Activated naive CD4-positive, alpha-beta T cell treated with anti-CD3 and anti-CD28 coated beads, Interleukin-2, amount 50 U/mL, for 24 hours (primary cell): Measurements from ENCODE around the gene AFP.

ENCODE experiments used
- H3K27ac Mint-ChIP-seq: one replicate; pipeline ENCODE4 v1.8.0; 2021; ENCODE audit warnings: mild to moderate bottlenecking, mixed read lengths
- H3K27me3 Mint-ChIP-seq: one replicate; pipeline ENCODE4 v1.8.0; 2021; ENCODE audit warnings: mixed read lengths
- H3K36me3 Mint-ChIP-seq: one replicate; pipeline ENCODE4 v1.8.0; 2021; ENCODE audit warnings: mixed read lengths
- H3K4me1 Mint-ChIP-seq: one replicate; pipeline ENCODE4 v1.8.0; 2021; ENCODE audit warnings: mixed read lengths
- H3K4me3 Mint-ChIP-seq: one replicate; pipeline ENCODE4 v1.8.0; 2021; ENCODE audit warnings: mild to moderate bottlenecking, mixed read lengths
- H3K9me3 Mint-ChIP-seq: one replicate; pipeline ENCODE4 v1.8.0; 2021; ENCODE audit warnings: mixed read lengths

Gene AFP

GRCh38 chr4:73442275-73442674 is 6.3 kb downstream of the AFP start:
- Mint-ChIP-seq H3K27me3 (peaks cover 10% of the 10 kb centered on the region), H3K9me3 (no peaks in the 10 kb centered on the region), H3K4me3 (no peak overlapping the region), H3K36me3 (peaks cover 1% of the 10 kb centered on the region), H3K4me1 (no peaks in the 10 kb centered on the region), H3K27ac (no peak overlapping the region)

DNA sequence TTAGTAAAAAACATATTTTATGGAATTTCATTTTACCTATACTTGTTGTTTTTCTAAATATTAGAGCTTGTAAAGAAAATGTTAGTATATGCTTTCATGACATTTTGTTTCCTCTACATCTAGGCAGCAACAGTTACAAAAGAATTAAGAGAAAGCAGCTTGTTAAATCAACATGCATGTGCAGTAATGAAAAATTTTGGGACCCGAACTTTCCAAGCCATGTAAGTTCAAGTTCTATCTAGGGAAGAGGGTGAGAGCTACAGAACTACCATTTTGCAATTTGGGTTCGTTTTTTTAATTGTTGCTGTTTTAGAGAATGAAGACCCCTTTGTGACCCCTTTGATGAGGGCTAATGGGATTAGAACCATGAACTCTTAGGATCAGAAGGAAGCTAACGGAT is 7.2 kb downstream of the AFP start:
- Mint-ChIP-seq H3K9me3 (no peaks in the 10 kb centered on the region), H3K4me3 (no peak overlapping the region), H3K27me3 (peaks cover 8% of the 10 kb centered on the region), H3K4me1 (no peaks in the 10 kb centered on the region), H3K27ac (no peak overlapping the region), H3K36me3 (peaks cover 1% of the 10 kb centered on the region)

DNA sequence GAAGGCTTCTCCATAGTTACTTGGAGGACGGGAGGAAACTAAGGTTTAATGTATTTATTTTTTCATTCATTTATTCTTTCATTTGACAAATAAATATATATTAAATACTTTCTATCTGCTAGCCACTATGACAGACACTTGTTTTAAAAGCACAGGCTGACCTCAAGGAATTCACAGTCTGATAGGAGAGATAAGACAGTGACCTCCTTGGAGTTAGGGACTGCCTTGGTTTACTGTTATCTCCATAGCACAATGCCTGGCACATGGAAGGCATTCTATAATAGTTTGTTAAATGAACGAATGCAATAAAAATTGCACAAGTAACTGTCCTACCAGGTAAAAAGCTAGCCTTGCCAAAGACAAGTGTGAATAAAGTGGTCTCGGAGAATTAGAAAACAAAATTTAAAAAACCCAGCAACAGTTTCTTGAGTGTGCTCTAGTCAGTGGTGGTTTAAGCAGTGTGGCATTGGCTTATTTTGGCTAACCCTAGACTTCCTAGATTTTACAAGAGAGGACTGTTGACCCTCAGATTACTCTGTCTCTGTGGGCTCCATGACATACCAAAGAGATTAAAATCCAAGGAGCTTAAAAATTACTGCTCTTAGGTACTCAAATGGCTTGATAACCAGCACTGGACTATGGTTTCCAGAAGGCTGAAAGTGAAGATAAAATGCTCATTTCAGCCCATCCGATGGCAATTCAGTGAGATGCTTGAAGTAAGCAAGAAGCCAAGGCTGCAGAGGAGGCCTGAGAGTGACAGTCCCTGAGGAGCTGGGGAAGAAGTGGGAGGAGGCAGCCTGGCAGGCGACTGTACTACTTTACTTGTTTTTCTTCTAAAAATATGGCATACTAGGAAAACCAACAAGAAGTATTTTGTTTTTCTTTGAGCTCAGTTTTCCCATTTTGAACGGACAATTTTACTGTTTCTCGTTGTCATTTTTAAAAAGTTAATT is 9.6 kb downstream of the AFP start:
- Mint-ChIP-seq H3K27me3 (peaks cover 8% of the 10 kb centered on the region), H3K27ac (no peak overlapping the region), H3K4me1 (no peaks in the 10 kb centered on the region), H3K36me3 (peaks cover 1% of the 10 kb centered on the region), H3K4me3 (no peak overlapping the region), H3K9me3 (no peaks in the 10 kb centered on the region)

GRCh38 chr4:73446336-73446938 is 10.4 kb downstream of the AFP start:
- H3K9me3 Mint-ChIP-seq, result no peaks in the 10 kb centered on the region

DNA sequence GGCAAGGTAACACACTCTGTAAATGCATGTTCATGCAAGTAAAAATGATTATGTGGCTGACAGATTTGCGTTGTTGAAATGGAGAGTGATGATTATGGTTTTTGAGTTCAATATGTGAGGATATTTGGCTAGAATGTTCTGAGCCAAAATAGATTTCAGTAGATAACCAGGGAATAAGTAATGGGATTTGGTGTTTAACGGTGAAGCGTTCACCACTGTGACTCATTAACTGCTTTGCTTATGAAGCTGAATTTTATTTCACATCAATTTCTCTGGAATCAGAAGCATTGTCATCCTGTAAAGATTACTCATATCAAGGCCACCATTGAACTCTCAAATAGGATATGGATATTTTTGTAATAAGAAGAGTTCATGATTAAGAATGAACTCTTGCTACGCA is 11.7 kb downstream of the AFP start:
- no peaks in the 10 kb centered on the region for H3K9me3 Mint-ChIP-seq
- H3K4me3 Mint-ChIP-seq, result no peak overlapping the region
- H3K36me3 Mint-ChIP-seq, result peaks cover 1% of the 10 kb centered on the region
- peaks cover 4% of the 10 kb centered on the region for H3K27me3 Mint-ChIP-seq
- H3K27ac Mint-ChIP-seq, result no peak overlapping the region
- H3K4me1 Mint-ChIP-seq, result no peaks in the 10 kb centered on the region

More at GRCh38 chr4:73446336-73446938, 10.4 kb downstream of the AFP start:
- Mint-ChIP-seq H3K4me1 (no peaks in the 10 kb centered on the region), H3K27ac (no peak overlapping the region), H3K27me3 (peaks cover 8% of the 10 kb centered on the region), H3K36me3 (peaks cover 1% of the 10 kb centered on the region), H3K4me3 (no peak overlapping the region)

GRCh38 chr4:73448448-73449203 is 12.6 kb downstream of the AFP start:
- Mint-ChIP-seq H3K4me3 (no peak overlapping the region), H3K36me3 (peaks cover 1% of the 10 kb centered on the region), H3K4me1 (no peaks in the 10 kb centered on the region)

DNA sequence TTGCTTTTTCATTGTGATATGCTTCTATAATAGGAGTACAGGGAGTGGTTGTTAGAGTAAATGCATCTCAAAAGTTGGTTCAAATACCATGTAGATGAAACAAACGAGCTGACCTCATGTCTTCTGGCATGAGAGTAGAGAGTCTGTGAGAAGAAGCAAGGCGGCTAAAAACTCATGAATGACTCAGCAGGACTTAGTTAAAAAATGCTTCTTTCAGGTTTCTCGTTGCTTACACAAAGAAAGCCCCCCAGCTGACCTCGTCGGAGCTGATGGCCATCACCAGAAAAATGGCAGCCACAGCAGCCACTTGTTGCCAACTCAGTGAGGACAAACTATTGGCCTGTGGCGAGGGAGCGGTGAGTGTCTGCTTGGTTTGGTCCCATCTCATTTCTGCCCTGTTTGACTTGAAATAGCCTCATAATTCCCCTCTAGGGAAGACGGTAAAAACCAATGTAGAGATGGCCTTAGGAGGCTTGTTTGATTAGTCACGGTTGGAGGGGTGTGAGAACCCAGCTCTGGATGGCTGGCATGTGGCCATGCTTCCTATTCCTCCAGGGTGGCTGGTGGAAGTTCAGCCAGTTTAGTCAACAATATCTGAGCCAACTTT is 14.5 kb downstream of the AFP start:
- Mint-ChIP-seq H3K27ac (no peak overlapping the region), H3K4me1 (no peaks in the 10 kb centered on the region), H3K27me3 (peaks cover 4% of the 10 kb centered on the region), H3K9me3 (no peaks in the 10 kb centered on the region), H3K4me3 (no peak overlapping the region), H3K36me3 (peaks cover 1% of the 10 kb centered on the region)

More at GRCh38 chr4:73448448-73449203, 12.6 kb downstream of the AFP start:
- Mint-ChIP-seq H3K27ac (no peak overlapping the region), H3K9me3 (no peaks in the 10 kb centered on the region), H3K27me3 (peaks cover 4% of the 10 kb centered on the region)

DNA sequence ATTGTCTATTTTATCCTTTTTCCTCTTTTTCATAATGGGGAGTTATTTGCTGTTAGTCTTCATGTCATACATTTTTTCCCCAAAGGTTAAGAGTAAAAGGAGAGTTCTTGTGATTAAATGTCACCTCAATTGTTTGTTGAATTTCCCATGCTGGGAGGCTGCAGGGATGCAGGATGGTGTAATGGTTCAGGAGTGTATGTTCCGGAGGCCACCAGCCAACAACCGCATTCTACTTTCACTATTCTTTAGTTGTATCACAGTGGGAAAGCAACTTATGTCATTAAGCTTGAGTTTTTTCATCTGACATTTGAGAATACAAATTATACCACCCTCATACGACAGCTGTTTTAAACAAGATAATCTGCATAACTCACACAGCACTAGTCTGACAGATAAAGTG is 15.4 kb downstream of the AFP start:
- Mint-ChIP-seq H3K4me1 (no peaks in the 10 kb centered on the region), H3K27me3 (peaks cover 3% of the 10 kb centered on the region), H3K9me3 (no peaks in the 10 kb centered on the region), H3K27ac (no peak overlapping the region), H3K36me3 (no peaks in the 10 kb centered on the region), H3K4me3 (no peak overlapping the region)

DNA sequence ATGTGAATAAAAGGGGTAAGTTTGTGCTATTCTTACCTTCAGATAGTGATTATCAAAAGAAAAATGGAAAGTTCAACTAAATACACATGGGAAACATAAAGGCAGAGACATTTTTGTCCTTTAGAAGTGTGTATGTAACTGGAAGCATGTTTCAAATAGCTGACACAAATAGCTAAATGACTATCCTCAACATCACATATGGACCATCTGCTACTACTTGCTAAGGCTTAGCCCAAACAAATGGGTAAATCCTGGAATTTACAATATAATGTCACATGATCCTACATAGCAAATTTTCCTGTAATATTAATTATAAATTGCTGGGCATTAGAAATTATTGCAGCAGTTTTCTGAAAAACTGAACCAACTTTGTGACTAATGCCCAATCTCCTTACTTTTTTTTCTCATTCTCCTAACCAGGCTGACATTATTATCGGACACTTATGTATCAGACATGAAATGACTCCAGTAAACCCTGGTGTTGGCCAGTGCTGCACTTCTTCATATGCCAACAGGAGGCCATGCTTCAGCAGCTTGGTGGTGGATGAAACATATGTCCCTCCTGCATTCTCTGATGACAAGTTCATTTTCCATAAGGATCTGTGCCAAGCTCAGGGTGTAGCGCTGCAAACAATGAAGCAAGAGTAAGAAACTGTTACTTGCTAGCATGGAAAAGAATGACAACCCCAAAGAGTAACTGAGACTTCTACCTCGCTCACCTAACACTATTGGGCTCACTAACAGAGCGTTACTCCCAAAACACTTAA is 16.1 kb downstream of the AFP start:
- Mint-ChIP-seq H3K36me3 (no peaks in the 10 kb centered on the region), H3K4me3 (no peak overlapping the region), H3K4me1 (no peaks in the 10 kb centered on the region), H3K9me3 (no peaks in the 10 kb centered on the region), H3K27me3 (peaks cover 3% of the 10 kb centered on the region), H3K27ac (no peak overlapping the region)

DNA sequence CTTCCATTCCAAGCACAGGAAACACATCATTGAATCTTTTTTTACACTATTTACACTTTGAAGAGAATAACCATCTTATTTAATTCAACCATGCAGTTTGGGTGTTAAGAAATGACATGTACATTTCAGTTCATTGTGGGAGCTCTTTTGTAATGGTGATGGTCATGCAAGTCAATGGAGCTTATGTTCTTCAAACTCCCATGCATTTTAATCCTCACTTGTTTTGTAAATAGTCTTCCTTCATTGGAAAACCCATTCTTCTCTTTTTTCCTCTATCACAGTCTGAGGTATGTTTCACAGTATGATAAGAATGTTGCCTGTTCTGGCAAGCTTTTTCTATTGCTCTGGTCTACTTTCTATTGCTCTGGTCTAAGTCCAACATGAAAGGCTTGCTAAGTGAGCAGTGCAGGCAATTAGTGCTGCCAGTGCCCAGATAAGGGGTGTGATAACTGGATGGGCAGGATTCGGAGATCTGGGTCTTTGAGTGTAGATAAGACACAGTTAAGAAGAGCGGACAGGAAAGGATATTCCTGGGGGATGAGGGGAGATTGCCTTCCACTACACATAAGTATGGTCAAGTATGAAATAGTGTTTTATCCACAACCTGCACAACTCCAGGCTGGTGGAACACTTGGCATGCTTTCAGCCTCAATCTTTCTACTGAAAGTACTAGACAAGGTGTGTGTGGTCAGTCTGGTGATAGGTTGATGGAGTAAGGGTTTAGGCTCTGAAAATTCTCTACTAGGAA is 17.1 kb downstream of the AFP start:
- Mint-ChIP-seq H3K36me3 (no peaks in the 10 kb centered on the region), H3K4me3 (no peak overlapping the region), H3K9me3 (no peaks in the 10 kb centered on the region), H3K4me1 (no peaks in the 10 kb centered on the region), H3K27me3 (peaks cover 6% of the 10 kb centered on the region), H3K27ac (no peak overlapping the region)

DNA sequence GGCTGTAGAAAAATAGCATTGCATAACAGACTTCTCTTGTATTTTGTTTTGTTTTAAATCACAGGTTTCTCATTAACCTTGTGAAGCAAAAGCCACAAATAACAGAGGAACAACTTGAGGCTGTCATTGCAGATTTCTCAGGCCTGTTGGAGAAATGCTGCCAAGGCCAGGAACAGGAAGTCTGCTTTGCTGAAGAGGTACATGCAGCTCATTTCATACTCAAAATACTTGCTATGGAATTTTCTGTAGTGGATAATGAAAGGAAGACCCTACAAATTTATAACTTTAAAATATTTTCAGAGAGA is 17.6 kb downstream of the AFP start:
- Mint-ChIP-seq H3K4me1 (no peaks in the 10 kb centered on the region), H3K36me3 (no peaks in the 10 kb centered on the region), H3K27me3 (peaks cover 7% of the 10 kb centered on the region), H3K4me3 (no peak overlapping the region), H3K9me3 (no peaks in the 10 kb centered on the region), H3K27ac (no peak overlapping the region)

DNA sequence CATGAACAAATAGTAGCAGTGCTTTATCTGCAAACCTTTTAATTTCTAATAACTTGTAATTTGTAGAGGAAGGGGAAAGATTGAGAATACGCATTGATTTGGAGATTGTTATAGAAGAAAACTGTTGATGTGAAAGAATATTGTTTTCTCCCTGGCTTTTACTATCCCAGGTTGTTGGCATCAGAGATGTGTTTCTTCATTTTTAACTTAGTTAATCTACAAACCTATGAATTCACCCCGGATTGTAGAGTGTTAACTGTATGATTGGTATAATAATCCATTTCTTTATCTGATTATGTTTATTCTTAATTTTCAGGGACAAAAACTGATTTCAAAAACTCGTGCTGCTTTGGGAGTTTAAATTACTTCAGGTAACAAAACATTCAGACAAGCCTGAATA is 18.9 kb downstream of the AFP start:
- Mint-ChIP-seq H3K27ac (no peak overlapping the region), H3K27me3 (peaks cover 7% of the 10 kb centered on the region), H3K36me3 (no peaks in the 10 kb centered on the region), H3K4me3 (no peak overlapping the region), H3K4me1 (no peaks in the 10 kb centered on the region), H3K9me3 (no peaks in the 10 kb centered on the region)

DNA sequence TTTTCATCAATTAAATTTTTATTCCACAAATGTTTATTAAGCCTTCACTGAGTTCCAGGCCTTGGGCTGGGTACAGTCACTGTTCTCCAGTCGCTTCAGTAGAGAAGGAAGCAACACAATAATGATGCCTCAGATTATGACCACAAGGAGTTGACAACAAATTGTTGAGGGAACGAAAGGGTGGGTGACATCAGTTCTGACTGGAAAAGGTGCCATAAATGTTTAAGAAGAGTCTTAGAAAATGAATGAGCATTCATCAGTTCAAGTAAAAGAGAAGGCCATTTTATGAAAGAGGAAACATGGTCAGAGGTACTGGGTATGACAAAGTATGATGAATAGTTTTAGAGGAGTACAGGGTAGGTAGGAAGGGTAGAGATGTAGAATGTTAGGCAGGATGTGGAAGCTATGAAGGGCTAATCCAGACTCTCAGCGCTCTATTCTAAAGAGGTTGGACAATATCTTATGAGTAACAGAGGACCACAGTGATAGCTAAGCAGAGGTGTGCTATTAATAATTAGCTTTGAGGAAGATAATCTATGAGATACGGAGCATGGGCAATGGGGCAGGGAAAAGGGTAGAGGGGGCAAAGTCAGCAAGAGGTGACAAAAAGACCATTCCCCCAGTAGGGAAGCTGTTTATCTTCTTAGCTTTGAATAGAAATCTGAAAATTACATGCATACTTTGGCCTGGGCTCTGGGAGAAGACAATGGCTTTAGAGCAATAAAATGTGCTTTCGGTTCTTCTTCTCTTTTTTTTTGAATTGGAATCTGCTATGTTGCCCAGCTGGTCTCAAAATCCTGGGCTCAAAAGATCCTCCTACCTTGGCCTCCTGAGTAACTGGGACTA is 20.4 kb downstream of the AFP start:
- H3K4me1 Mint-ChIP-seq, result no peaks in the 10 kb centered on the region
- no peak overlapping the region for H3K27ac Mint-ChIP-seq
- no peak overlapping the region for H3K4me3 Mint-ChIP-seq
- no peaks in the 10 kb centered on the region for H3K9me3 Mint-ChIP-seq
- H3K27me3 Mint-ChIP-seq, result peaks cover 7% of the 10 kb centered on the region
- no peaks in the 10 kb centered on the region for H3K36me3 Mint-ChIP-seq
